Chondrocyte (in vitro differentiated cells): ENCODE data around the gene PRELP. TPM values are rescaled to one million over a fixed set of nuclear protein-coding genes. Genes with fewer than 3 reads are reported as not detected.

Experiments
- DNase-seq: peaks from one replicate; pipeline ENCODE4 v3.0.0; 2021; ENCODE audit warnings: mixed read lengths, low spot score
- H3K27ac Mint-ChIP-seq: one replicate; pipeline ENCODE4 v1.8.0; 2021; ENCODE audit warnings: mild to moderate bottlenecking, moderate library complexity, mixed read lengths; ENCODE audit not compliant: unreplicated experiment
- H3K27me3 Mint-ChIP-seq: 2 replicates; pipeline ENCODE4 v1.8.0; 2021; ENCODE audit warnings: low read depth, mixed read lengths
- H3K36me3 Mint-ChIP-seq: 2 replicates; pipeline ENCODE4 v1.8.0; 2021; ENCODE audit warnings: low read depth, mixed read lengths
- H3K4me1 Mint-ChIP-seq: 2 replicates; pipeline ENCODE4 v1.8.0; 2021; ENCODE audit warnings: low read depth, mild to moderate bottlenecking, mixed read lengths
- H3K4me3 Mint-ChIP-seq: one replicate; pipeline ENCODE4 v1.8.0; 2021; ENCODE audit warnings: mild to moderate bottlenecking, moderate library complexity, mixed read lengths; ENCODE audit not compliant: unreplicated experiment
- H3K9me3 Mint-ChIP-seq: 2 replicates; pipeline ENCODE4 v1.8.0; 2021; ENCODE audit warnings: low read depth, mixed read lengths
- total RNA-seq: library from RNA; stranded (reverse); gene quantifications from 3 replicates; pipeline ENCODE4 v1.2.1, GENCODE V29; 2021
- TF ChIP-seq, protein P1 (sequence below): fragments of 200-600 bp; sonication (generic); IDR thresholded peaks from 2 replicates; pipeline ENCODE4 v1.5.0; 2021; ENCODE audit warnings: antibody characterized with exemption, mild to moderate bottlenecking, moderate library complexity

Gene PRELP
- total RNA-seq, 1 donor from 2014 or later, result 33.7 TPM

- Mint-ChIP-seq H3K9me3 (no peaks in the 10 kb centered on the region), H3K27ac (no peak overlapping the region), H3K4me3 (no peak overlapping the region), H3K4me1 (peaks cover 36% of the 10 kb centered on the region), H3K27me3 (no peaks in the 10 kb centered on the region), H3K36me3 (no peaks in the 10 kb centered on the region)
- TF ChIP-seq, protein P1, sequence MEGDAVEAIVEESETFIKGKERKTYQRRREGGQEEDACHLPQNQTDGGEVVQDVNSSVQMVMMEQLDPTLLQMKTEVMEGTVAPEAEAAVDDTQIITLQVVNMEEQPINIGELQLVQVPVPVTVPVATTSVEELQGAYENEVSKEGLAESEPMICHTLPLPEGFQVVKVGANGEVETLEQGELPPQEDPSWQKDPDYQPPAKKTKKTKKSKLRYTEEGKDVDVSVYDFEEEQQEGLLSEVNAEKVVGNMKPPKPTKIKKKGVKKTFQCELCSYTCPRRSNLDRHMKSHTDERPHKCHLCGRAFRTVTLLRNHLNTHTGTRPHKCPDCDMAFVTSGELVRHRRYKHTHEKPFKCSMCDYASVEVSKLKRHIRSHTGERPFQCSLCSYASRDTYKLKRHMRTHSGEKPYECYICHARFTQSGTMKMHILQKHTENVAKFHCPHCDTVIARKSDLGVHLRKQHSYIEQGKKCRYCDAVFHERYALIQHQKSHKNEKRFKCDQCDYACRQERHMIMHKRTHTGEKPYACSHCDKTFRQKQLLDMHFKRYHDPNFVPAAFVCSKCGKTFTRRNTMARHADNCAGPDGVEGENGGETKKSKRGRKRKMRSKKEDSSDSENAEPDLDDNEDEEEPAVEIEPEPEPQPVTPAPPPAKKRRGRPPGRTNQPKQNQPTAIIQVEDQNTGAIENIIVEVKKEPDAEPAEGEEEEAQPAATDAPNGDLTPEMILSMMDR, result peak; percentile 96
- no peak for DNase-seq
Observed at GRCh38 chr1:203504400-203505250, 29.0 kb downstream of the PRELP start.

DNA sequence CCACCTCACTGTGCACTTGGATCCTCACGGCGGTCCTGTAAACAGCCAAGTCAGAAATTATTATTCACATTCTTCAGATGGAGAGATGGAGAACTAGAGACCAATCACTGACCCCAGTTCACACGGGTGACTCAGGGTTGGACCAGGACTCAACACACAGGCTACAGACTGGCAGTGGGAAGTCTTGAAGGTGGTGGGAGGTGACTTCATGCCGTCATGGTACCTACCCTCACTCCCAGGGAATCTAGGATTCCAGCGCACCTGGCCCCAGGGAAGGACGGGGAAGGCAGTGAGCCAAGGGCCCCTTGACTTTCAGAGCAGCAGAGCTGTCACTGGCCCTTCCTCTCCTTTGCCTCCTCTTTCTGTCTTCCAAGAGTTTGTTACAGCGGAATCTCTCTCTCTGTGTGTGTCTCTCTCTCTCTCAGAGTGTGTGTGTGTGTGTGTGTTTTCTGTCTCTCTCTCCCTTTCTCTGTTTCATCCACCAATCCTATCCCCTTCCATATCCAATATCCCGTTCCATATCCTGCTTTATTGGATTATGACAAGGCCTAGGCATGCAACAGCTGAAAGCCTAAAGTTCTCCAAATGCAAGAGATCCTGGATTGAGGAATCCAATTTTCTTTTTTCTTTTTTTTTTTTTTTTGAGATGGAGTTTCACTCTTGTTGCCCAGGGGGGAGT lies 30.1 kb downstream of the PRELP start:
- Mint-ChIP-seq H3K9me3 (no peaks in the 10 kb centered on the region), H3K4me3 (no peak overlapping the region), H3K27me3 (no peaks in the 10 kb centered on the region), H3K4me1 (peaks cover 36% of the 10 kb centered on the region), H3K27ac (no peak overlapping the region), H3K36me3 (no peaks in the 10 kb centered on the region)
- TF ChIP-seq, protein P1, result no peak
- DNase-seq, result peak; percentile 43

- Mint-ChIP-seq H3K27ac (peak overlapping the region; percentile 33), H3K4me1 (peaks cover 40% of the 10 kb centered on the region), H3K9me3 (no peaks in the 10 kb centered on the region), H3K27me3 (no peaks in the 10 kb centered on the region), H3K4me3 (no peak overlapping the region), H3K36me3 (no peaks in the 10 kb centered on the region)
- DNase-seq, result peak; percentile 48
- TF ChIP-seq, protein P1, result no peak
Observed at GRCh38 chr1:203506858-203507626, 31.4 kb downstream of the PRELP start.

- no peak overlapping the region for H3K27ac Mint-ChIP-seq
- TF ChIP-seq, protein P1, result no peak
- no peaks in the 10 kb centered on the region for H3K36me3 Mint-ChIP-seq
- no peak for DNase-seq
- H3K27me3 Mint-ChIP-seq, result no peaks in the 10 kb centered on the region
- H3K9me3 Mint-ChIP-seq, result no peaks in the 10 kb centered on the region
- H3K4me3 Mint-ChIP-seq, result no peak overlapping the region
- peaks cover 47% of the 10 kb centered on the region for H3K4me1 Mint-ChIP-seq
Observed at GRCh38 chr1:203507759-203508158, 32.2 kb downstream of the PRELP start.

- no peaks in the 10 kb centered on the region for H3K36me3 Mint-ChIP-seq
- peaks cover 55% of the 10 kb centered on the region for H3K4me1 Mint-ChIP-seq
- no peak overlapping the region for H3K4me3 Mint-ChIP-seq
- TF ChIP-seq, protein P1, result no peak
- H3K9me3 Mint-ChIP-seq, result no peaks in the 10 kb centered on the region
- DNase-seq, result peak; percentile 59
- H3K27me3 Mint-ChIP-seq, result no peaks in the 10 kb centered on the region
- H3K27ac Mint-ChIP-seq, result peak overlapping the region; percentile 73
Observed at GRCh38 chr1:203508463-203509073, 33.0 kb downstream of the PRELP start.
